Head of caudate nucleus (tissue), 42 donors: ENCODE measurements around the gene ADAM12.
A peak's percentile ranks its signal among the peaks of the same experiment; 100 is the strongest.

Source experiments
- DNase-seq, 42 donors: peaks; one replicate each; pipeline versions ENCODE4 v3.0.0 to v3.0.0-alpha.2; 2020 to 2021; ENCODE audit warnings: mixed read lengths in 7 of 42
- intact Hi-C: fragments of 100-400 bp; cut with DNase I; formaldehyde crosslinking; loops from one replicate; pipeline ENCODE4 v1.15.0; 2022

ADAM12 gene

GRCh38 chr10:126004752-126005151, 383.5 kb downstream of the ADAM12 start:
- intact Hi-C loops, result no loop called here
- DNase-seq, result no peak

DNA sequence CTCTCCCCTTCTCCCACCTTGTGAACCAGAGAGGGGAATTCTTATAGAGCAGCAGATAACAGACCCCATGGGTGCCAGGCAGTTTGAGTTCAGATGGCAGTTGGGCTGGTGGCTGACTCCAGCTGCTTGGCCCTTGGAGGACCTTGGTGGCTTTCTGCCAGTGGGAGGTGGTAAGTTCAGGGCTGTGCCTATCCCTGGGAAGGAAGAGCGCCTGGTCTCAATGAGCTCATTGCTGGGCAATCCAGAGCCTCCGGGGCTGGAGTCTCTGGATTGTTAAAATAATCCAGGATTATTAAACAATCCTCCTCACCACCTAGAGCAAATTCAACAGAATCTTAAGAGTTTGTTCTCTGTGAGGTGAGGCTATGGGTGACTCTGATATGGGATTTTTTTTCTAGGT, 386.7 kb downstream of the ADAM12 start:
- intact Hi-C loops, result no loop called here
- DNase-seq, result no peak

- intact Hi-C loops, result no loop called here
- no peak for DNase-seq
Observed at GRCh38 chr10:125999694-126000093, 388.6 kb downstream of the ADAM12 start.

- no peak for DNase-seq
- intact Hi-C loops, result no loop called here
Observed at GRCh38 chr10:125997586-125997985, 390.7 kb downstream of the ADAM12 start.

DNA sequence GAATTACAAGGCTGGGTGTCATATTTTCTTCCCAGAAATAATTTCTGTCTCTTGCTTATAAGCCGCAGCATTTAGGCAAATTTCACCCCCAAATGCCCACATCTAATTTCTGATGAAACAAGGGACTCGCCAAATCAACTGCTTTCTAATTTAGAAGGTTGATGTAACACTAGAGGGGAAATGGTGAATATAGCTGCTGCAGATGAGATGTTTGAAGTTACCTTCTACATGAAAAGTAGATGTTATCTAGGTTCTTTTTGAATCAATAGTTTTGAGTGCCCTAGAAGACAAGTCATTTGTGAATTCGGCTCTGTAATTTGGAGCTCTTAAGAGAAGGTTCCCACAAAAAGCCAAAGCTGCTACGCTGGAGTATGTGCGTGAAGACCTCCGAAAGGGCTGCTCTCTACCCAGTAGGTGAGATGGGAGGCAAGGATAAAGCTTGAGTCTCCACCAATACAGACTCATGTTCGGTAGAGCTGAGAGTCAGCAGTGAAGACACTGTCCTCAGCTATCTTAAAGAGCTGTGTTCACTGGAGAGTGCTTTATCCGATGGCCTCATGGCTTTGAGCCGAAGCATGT, 392.5 kb downstream of the ADAM12 start:
- DNase-seq, result no peak
- intact Hi-C loops, result no loop called here

- intact Hi-C loops, result loop anchor here (5.0 kb wide), 1 partner anchor 163 kb away; no protein-coding TSS in a partner anchor
- DNase-seq, result no peak
Observed at GRCh38 chr10:125994601-125995000, 393.7 kb downstream of the ADAM12 start.

- intact Hi-C loops, result loop anchor here (5.0 kb wide), 1 partner anchor 165 kb away; no protein-coding TSS in a partner anchor
- no peak for DNase-seq
Observed at GRCh38 chr10:125992254-125992653, 396.0 kb downstream of the ADAM12 start.

DNA sequence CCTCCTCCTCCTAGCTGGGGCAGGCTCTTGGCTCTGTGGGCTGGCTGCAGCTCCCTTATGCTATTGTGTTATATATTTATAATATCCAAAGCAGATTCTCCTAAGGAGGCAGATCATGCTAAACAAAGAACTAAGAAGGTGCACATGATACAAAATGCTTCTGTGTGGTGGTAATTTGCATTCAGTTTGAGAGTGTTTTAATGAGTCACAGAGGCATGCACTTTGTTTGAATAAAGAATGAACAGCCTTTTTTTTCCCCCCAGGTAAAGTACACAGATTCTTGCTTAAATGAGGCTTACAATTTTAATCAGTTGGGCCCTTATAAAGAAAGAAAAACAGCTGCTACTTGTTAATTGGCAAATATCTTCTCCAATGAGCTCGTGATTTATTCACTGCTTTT, 396.9 kb downstream of the ADAM12 start:
- intact Hi-C loops, result loop anchor here (5.0 kb wide), 1 partner anchor 166 kb away; no protein-coding TSS in a partner anchor

GRCh38 chr10:125990974-125991373, 397.3 kb downstream of the ADAM12 start:
- DNase-seq, result no peak

More for the DNA sequence above, 396.9 kb downstream of the ADAM12 start:
- DNase-seq, result no peak

DNA sequence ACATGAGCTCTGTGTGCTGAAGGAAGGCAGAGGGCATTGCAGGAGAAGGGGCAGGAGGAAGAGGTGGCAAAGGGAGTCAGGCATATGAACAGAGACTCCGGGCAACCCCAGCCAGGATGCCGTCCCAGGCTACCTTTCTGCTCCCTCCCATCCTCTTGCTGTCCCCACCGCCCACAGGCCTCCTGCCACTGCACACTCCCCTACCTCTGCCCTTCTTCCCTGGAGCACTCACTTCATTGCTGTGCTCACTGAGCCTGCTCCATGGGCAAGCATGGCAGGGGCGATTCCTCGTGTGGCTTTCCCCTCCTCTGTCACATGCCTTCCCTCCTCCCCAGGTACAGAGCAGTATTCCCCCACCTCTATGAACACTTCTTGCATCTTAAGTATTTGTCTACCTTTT, 398.5 kb downstream of the ADAM12 start:
- intact Hi-C loops, result loop anchor here (5.0 to 10.0 kb wide), 2 partner anchors 168 to 315 kb away; no protein-coding TSS in a partner anchor
- no peak for DNase-seq

More at GRCh38 chr10:125990974-125991373, 397.3 kb downstream of the ADAM12 start:
- intact Hi-C loops, result loop anchor here (5.0 kb wide), 1 partner anchor 166 kb away; no protein-coding TSS in a partner anchor

DNA sequence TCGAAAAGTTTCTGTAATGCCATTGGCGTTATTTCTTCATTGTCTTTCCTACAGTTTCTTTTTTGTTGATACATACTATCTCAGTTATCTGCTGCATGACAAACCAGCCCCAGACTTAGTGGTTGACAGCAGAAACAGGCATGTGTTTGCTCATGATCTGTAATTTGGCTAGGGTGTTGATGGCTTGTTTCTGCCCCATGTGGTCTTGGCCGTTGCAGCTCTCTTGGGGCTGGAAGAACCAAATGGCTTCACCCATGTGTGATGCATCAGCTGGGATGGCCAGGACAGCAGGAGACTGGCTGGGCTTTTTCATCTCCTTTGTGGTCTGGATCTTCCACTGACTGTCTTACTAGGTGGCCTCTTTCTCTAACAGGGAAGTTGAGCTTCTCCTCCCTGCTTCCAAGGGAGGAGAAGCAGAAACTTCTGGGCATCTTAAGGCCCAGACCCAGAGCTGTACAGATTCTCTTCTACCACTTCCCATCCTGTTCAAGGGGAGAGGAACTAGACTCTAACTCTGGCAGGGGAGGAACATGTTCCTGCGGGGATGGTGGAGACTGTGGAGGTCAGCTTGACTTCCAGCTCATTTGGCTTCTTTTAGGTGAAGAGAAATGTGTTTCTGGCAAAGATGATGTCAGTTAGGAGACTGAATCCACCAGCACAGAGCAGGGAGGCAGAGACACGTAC, 402.6 kb downstream of the ADAM12 start:
- no peak for DNase-seq

DNA sequence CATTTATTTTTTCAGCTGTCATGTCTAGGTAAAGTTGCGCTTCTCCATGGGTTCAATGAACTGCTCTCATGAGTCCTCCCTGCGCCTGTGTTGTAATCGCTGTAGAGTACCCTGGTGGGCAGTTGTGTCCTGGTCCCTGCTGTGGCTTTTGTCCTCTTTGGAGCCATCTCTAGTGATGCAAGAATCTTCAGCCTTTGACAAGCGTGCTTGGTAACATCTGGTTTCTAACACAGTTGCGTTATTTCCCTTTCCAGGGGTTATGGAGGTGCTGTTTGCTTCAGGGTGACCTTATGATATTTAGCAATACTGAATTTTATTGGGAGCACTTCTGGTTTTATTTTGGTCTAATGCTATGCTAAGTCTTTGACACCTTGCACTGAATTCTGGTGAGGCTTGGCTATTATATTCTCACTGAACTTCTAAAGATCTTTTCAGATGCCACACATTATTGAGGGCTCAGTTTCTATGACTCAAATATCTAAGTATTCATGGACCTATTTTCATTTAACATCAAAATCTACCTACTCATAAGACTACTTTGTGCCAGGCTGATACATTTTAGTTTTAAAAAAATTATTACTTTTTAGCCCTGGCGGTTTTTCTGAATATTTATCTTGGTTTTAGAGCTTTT, 403.3 kb downstream of the ADAM12 start:
- DNase-seq, result no peak
- intact Hi-C loops, result loop anchor here (5.0 to 10.0 kb wide), 2 partner anchors 320 to 402 kb away; partner anchors contain the start of gene ADAM12

More for the DNA sequence above, 402.6 kb downstream of the ADAM12 start:
- intact Hi-C loops, result loop anchor here (10.0 kb wide), 1 partner anchor 319 kb away; no protein-coding TSS in a partner anchor

- no peak for DNase-seq
- intact Hi-C loops, result loop anchor here (5.0 to 10.0 kb wide), 2 partner anchors 320 to 403 kb away; partner anchors contain the start of gene ADAM12
Observed at GRCh38 chr10:125984346-125984745, 403.9 kb downstream of the ADAM12 start.

DNA sequence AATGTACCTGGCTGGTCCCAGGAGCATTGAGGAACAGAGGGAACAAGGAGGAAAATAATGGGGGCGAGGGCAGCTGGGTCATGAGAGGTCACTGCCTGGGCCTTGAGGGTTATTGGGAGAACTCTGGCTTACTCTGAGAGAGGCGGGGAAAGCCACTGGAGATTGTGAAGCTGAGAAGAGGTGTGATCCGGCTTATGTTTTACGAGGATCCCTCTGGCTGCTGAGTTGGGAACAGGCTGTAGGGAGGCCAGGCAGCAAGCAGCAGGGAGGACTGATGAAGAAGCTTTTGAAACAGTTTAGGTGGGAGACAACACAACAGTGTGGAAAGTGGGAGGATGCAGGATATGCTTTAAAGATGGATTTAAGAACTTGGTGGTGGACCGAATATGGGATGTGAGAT, 404.6 kb downstream of the ADAM12 start:
- intact Hi-C loops, result loop anchor here (5.0 to 10.0 kb wide), 2 partner anchors 321 to 404 kb away; partner anchors contain the start of gene ADAM12
- no peak for DNase-seq

- intact Hi-C loops, result loop anchor here (5.0 to 10.0 kb wide), 2 partner anchors 322 to 404 kb away; partner anchors contain the start of gene ADAM12
- no peak for DNase-seq
Observed at GRCh38 chr10:125983161-125983560, 405.1 kb downstream of the ADAM12 start.

- peak in 31 of 42 donors; percentile 7 to 82 (median 42) for DNase-seq
- intact Hi-C loops, result loop anchor here (5.0 to 10.0 kb wide), 2 partner anchors 322 to 405 kb away; partner anchors contain the start of gene ADAM12
Observed at GRCh38 chr10:125982260-125982948, 405.9 kb downstream of the ADAM12 start.

DNA sequence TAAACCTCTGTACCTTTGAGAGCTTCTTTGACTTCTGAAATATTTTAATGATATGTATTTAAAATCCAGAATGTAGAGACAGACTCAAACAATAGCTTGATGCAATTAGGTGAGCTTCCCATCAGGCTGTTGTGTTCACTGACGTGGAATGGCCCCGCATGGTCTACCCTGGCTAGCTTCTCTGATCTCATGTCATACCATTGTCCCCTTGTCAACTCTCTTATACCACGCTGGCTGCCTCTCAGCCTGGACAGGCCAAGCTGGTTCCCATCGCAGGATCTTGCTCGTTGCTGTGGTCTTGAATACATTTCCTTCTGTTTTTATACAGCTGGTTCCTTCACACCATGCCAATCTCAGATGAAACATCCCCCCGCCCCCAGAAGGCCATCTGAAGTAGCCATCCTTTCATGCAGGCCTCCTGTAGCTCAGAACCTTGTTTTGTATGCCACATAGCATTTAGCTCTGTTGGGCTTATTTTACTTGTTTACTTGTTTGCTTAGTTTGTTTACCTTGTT, 407.7 kb downstream of the ADAM12 start:
- intact Hi-C loops, result loop anchor here (5.0 to 10.0 kb wide), 2 partner anchors 324 to 407 kb away; partner anchors contain the start of gene ADAM12

GRCh38 chr10:125979976-125980375, 408.3 kb downstream of the ADAM12 start:
- peak in 2 of 42 donors; percentile 35 to 36 for DNase-seq
- intact Hi-C loops, result loop anchor here (5.0 to 10.0 kb wide), 2 partner anchors 325 to 407 kb away; partner anchors contain the start of gene ADAM12

More for the DNA sequence above, 407.7 kb downstream of the ADAM12 start:
- no peak for DNase-seq
